HL-60 (cell line): ENCODE results near the gene DHRS7.
A peak's percentile ranks its signal among the peaks of the same experiment; 100 is the strongest.

Experiments
- DNase-seq, 2 experiments: peaks; one replicate each; pipeline ENCODE4 v3.0.0-alpha.2; 2010 to 2020; ENCODE audit warnings: low read depth in 1 of 2, low spot score in 1 of 2
- H3K27ac ChIP-seq: fragments of 250-450 bp; sonication (Bioruptor Pico); replicated peaks from 2 replicates; pipeline ENCODE4 v1.5.1; 2020; ENCODE audit warnings: mild to moderate bottlenecking, moderate library complexity
- H3K27me3 ChIP-seq: fragments of 250-450 bp; sonication (Bioruptor Pico); 2 replicates; pipeline ENCODE4 v1.5.1; 2021; ENCODE audit warnings: mild to moderate bottlenecking, moderate library complexity; ENCODE audit not compliant: insufficient read depth, poor library complexity, severe bottlenecking
- H3K4me3 ChIP-seq: replicated peaks from 2 replicates; pipeline ENCODE4 v1.5.1; 2011; ENCODE audit warnings: mild to moderate bottlenecking, control low read depth, low read length; ENCODE audit not compliant: insufficient read depth
- GABPA ChIP-seq: IDR thresholded peaks from 2 replicates; pipeline ENCODE4 v1.6.1; 2012; ENCODE audit warnings: low read depth
- POLR2AphosphoS5 ChIP-seq: IDR thresholded peaks from 2 replicates; pipeline ENCODE4 v1.6.1; 2012; ENCODE audit warnings: low read depth
- SPI1 ChIP-seq: IDR thresholded peaks from 2 replicates; pipeline ENCODE4 v1.6.1; 2012; ENCODE audit warnings: low read depth, mild to moderate bottlenecking, borderline replicate concordance
- TF ChIP-seq, protein P1 (sequence below): IDR thresholded peaks from 2 replicates; pipeline ENCODE4 v1.6.1; 2012; ENCODE audit warnings: low read depth; ENCODE audit not compliant: insufficient replicate concordance
- TF ChIP-seq, protein P2 (sequence below): IDR thresholded peaks from one replicate; pipeline ENCODE4 v1.5.1; 2011; ENCODE audit warnings: low read length, control low read depth, inconsistent platforms; ENCODE audit not compliant: insufficient read depth

The DHRS7 gene

DNA sequence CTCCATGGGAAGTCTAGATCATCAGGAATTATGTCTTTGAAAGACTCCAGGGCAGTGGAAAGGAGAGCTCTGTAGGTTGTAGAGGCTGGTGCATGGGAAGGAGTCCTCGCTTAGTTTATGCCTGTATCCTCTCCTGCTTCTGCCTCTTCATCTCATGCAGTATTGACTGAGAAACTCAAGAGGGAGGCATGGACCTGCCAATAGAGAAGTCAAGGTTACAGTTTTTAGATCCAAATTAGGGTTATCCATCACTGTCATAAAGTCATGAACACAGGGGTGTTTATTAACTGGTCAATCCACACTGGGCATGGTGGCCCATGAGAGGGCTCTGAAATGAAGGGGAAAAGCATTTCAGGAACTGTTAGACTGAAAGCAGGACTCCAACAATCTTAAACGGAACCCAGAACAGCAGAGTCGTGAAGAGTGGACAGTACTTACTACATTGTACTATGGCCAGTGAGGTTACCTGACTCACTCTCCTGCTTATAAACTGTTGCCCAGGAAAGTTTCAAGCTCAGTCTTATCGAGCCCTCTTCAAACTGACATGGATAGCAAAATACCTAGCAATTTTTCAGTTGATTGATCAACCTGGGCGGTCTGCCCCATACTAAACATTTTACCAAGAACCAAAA lies 30.1 kb upstream of the DHRS7 start:
- TF ChIP-seq, protein P1, sequence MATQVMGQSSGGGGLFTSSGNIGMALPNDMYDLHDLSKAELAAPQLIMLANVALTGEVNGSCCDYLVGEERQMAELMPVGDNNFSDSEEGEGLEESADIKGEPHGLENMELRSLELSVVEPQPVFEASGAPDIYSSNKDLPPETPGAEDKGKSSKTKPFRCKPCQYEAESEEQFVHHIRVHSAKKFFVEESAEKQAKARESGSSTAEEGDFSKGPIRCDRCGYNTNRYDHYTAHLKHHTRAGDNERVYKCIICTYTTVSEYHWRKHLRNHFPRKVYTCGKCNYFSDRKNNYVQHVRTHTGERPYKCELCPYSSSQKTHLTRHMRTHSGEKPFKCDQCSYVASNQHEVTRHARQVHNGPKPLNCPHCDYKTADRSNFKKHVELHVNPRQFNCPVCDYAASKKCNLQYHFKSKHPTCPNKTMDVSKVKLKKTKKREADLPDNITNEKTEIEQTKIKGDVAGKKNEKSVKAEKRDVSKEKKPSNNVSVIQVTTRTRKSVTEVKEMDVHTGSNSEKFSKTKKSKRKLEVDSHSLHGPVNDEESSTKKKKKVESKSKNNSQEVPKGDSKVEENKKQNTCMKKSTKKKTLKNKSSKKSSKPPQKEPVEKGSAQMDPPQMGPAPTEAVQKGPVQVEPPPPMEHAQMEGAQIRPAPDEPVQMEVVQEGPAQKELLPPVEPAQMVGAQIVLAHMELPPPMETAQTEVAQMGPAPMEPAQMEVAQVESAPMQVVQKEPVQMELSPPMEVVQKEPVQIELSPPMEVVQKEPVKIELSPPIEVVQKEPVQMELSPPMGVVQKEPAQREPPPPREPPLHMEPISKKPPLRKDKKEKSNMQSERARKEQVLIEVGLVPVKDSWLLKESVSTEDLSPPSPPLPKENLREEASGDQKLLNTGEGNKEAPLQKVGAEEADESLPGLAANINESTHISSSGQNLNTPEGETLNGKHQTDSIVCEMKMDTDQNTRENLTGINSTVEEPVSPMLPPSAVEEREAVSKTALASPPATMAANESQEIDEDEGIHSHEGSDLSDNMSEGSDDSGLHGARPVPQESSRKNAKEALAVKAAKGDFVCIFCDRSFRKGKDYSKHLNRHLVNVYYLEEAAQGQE = no peak
- no peak for TF ChIP-seq POLR2AphosphoS5
- TF ChIP-seq SPI1 = no peak
- TF ChIP-seq, protein P2, sequence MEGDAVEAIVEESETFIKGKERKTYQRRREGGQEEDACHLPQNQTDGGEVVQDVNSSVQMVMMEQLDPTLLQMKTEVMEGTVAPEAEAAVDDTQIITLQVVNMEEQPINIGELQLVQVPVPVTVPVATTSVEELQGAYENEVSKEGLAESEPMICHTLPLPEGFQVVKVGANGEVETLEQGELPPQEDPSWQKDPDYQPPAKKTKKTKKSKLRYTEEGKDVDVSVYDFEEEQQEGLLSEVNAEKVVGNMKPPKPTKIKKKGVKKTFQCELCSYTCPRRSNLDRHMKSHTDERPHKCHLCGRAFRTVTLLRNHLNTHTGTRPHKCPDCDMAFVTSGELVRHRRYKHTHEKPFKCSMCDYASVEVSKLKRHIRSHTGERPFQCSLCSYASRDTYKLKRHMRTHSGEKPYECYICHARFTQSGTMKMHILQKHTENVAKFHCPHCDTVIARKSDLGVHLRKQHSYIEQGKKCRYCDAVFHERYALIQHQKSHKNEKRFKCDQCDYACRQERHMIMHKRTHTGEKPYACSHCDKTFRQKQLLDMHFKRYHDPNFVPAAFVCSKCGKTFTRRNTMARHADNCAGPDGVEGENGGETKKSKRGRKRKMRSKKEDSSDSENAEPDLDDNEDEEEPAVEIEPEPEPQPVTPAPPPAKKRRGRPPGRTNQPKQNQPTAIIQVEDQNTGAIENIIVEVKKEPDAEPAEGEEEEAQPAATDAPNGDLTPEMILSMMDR = no peak
- TF ChIP-seq GABPA = no peak
- DNase-seq = peak in 1 of 2 experiments; percentile 37
- Histone ChIP-seq H3K27ac (no peak overlapping the region), H3K4me3 (no peak overlapping the region), H3K27me3 (no peaks in the 10 kb centered on the region)

DNA sequence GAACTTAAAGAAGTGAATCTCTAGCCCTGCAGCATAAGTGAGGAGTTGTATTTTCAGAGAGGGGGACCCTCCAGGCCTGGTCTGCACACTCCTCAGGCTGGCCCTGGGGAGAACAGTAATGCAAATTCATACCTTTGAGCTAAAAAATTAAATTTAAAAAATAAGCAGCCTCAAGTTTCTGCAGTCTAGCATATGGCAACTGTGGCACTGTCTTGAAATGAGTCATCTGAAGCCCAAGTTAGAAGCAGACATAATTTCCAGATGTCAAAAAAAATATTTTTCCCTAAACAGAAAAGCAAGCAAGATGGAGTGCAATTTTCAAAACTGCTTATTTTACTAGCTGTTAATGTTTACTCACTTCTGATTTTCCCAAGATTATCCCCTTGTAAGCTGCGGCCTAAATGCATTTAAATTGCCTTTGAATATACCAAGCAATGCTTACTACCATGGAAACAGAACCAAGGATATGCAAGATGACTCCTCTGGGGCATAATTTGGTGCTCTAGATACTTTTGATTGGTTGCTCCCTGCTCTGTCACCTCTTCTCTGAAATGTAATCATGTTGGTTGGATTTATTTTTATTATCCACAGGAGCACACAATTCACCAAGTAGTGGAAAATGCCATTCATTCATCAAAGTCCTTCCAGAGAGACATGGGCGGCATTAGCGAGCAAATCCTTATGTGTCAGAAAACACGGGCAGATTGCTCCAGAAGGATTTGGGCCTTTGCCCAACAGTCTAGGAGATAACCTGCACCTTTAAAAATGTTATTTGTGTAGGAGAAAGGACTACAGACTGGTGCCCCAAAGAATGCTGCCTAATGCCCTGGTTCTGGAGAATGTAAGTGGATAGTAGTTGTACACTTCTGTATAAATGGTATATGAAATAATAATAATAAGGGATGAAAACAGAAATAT lies 25.0 kb upstream of the DHRS7 start:
- no peak for DNase-seq
- Histone ChIP-seq H3K27ac (no peak overlapping the region), H3K4me3 (no peak overlapping the region), H3K27me3 (no peaks in the 10 kb centered on the region)
- TF ChIP-seq POLR2AphosphoS5 (no peak), GABPA (no peak), SPI1 (no peak)
- TF ChIP-seq, protein P1 = no peak
- TF ChIP-seq, protein P2 = no peak

DNA sequence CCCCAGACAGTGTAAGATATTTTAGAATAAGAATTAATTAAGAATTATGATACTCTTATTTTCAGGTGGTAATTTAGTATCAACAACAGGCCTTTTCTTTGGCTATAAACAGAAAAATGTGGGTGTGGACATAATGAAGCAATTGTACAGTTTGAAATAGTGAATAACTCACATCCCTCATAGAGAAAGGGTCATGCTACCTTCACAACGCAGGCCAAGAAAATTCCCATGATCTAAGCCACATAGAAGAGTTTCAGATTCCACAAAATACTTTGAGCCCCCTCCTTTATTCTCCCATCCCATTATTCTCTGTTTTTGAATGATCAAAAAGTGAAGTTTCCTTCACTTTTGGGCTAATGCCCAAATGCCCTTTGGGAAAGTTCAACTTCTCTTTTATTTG lies 23.5 kb upstream of the DHRS7 start:
- no peak overlapping the region for H3K27ac ChIP-seq
- no peak for DNase-seq
- TF ChIP-seq, protein P1 = no peak
- TF ChIP-seq GABPA (no peak), POLR2AphosphoS5 (no peak), SPI1 (no peak)
- TF ChIP-seq, protein P2 = no peak
- no peaks in the 10 kb centered on the region for H3K27me3 ChIP-seq
- H3K4me3 ChIP-seq = no peak overlapping the region
